Measurements from ENCODE around the gene USE1. TPM values are rescaled to one million over a fixed set of nuclear protein-coding genes. Genes with fewer than 3 reads are reported as not detected.

The USE1 gene
- total RNA-seq, 1 experiment from 2014 or later = 32.5 TPM

GRCh38 chr19:17236811-17237543 lies 21.8 kb downstream of the USE1 start:
- Histone ChIP-seq H3K36me3 (ENCODE audit: low read depth, low read length) (peaks cover 15% of the 10 kb centered on the region; the same call in 1 of the 2 replicates), H3K4me1 (ENCODE audit: insufficient read depth, low read length) (no peaks in the 10 kb centered on the region; the same call in 1 of the 2 replicates), H3K9ac (ENCODE audit: low read length) (no peak overlapping the region), H3K9me3 (ENCODE audit: low read length) (no peaks in the 10 kb centered on the region), H3K9me2 (replicated peaks; ENCODE audit: low read length) (no peaks in the 10 kb centered on the region), H4K20me1 (ENCODE audit: low read length) (no peaks in the 10 kb centered on the region; the same call in 1 of the 2 replicates), H3K4me3 (ENCODE audit: low read length) (no peak overlapping the region), H2AFZ (ENCODE audit: low read length) (no peak overlapping the region), H3F3A (ENCODE audit: low read length, unreplicated experiment) (no peaks in the 10 kb centered on the region), H3K27ac (ENCODE audit: low read length) (no peak overlapping the region), H3K27me3 (ENCODE audit: low read length) (no peaks in the 10 kb centered on the region), H3K4me2 (ENCODE audit: low read length) (no peak overlapping the region), H3K79me2 (ENCODE audit: low read length) (peaks cover 51% of the 10 kb centered on the region)
- CTCF ChIA-PET = interaction anchor here (0.6 kb wide), 2 partner anchors 44 to 48 kb away, joined by 3 to 5 read pairs; no protein-coding TSS in a partner anchor
- intact Hi-C loops (cut with micrococcal nuclease) = no loop called here
- DNase-seq = no peak
- POLR2A ChIA-PET (ENCODE audit: unreplicated experiment) = no interaction called here
- no peak for ATAC-seq
- BruUV-seq (replicated peaks) = no TSS peak
- no peak for TF ChIP-seq EZH2 (IDR thresholded peaks at IDR 0.05; ENCODE audit: low read length, unreplicated experiment)
- no peak for TF ChIP-seq CTCF (conservative IDR thresholded peaks at IDR 0.05; ENCODE audit: low read depth, low read length)

- Histone ChIP-seq H3K4me2 (ENCODE audit: low read length) (no peak overlapping the region), H3K9ac (ENCODE audit: low read length) (no peak overlapping the region), H2AFZ (ENCODE audit: low read length) (no peak overlapping the region), H3K4me3 (ENCODE audit: low read length) (no peak overlapping the region), H3K36me3 (ENCODE audit: low read depth, low read length) (peaks cover 12% of the 10 kb centered on the region; the same call in 1 of the 2 replicates), H3K4me1 (ENCODE audit: insufficient read depth, low read length) (peaks cover 1% of the 10 kb centered on the region; the same call in 1 of the 2 replicates), H3K79me2 (ENCODE audit: low read length) (peaks cover 61% of the 10 kb centered on the region), H3K27me3 (ENCODE audit: low read length) (no peaks in the 10 kb centered on the region), H3K9me2 (replicated peaks; ENCODE audit: low read length) (no peaks in the 10 kb centered on the region), H3K27ac (ENCODE audit: low read length) (no peak overlapping the region), H4K20me1 (ENCODE audit: low read length) (peaks cover 8% of the 10 kb centered on the region), H3F3A (ENCODE audit: low read length, unreplicated experiment) (no peaks in the 10 kb centered on the region), H3K9me3 (ENCODE audit: low read length) (no peaks in the 10 kb centered on the region)
- POLR2A ChIA-PET (ENCODE audit: unreplicated experiment) = no interaction called here
- no peak for DNase-seq
- no peak for ATAC-seq
- CTCF ChIA-PET = no interaction called here
- TF ChIP-seq EZH2 (IDR thresholded peaks at IDR 0.05; ENCODE audit: low read length, unreplicated experiment) (no peak), EZH2phosphoT487 (IDR thresholded peaks at IDR 0.05; ENCODE audit: borderline replicate concordance, low read length) (no peak), CTCF (conservative IDR thresholded peaks at IDR 0.05; ENCODE audit: low read depth, low read length) (no peak)
- intact Hi-C loops (cut with micrococcal nuclease) = no loop called here
- no TSS peak for BruUV-seq (replicated peaks)
Measured at GRCh38 chr19:17237747-17238706, 22.9 kb downstream of the USE1 start.

All from PC-3 (cell line).